Activated T-cell treated with anti-CD3 and anti-CD28 coated beads for 4 hours (primary cell): ENCODE results near the gene CACNG5.
"Not testable (repeated sequence)": the region's sequence is repeated elsewhere in the genome, so short reads cannot be mapped to it uniquely, and the experiment has no call there.

Experiments
- DNase-seq: peaks from one replicate; pipeline ENCODE4 v3.0.0-alpha.2; 2020

CACNG5 gene

DNA sequence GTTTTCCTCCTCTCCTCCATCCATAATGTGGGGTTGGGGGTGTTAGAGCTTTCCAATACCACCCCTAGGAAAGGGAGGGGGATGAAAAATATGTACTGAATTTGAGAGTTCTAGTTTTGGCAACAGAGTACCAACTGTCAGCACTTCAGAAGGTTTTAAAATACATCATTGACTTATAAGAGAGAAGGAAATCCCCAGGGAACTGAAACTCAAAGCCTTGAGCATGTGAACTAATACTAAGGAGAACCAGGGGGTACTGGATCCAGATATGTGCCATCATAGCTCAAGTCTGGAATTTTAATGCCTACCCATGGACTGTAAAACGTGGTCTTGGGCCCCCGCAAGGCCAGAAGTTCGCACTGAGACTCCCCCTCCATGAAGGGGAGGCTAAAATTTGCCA, 15.8 kb downstream of the CACNG5 start:
- DNase-seq = no peak

GRCh38 chr17:66855204-66855603, 20.3 kb downstream of the CACNG5 start:
- DNase-seq = no peak

DNA sequence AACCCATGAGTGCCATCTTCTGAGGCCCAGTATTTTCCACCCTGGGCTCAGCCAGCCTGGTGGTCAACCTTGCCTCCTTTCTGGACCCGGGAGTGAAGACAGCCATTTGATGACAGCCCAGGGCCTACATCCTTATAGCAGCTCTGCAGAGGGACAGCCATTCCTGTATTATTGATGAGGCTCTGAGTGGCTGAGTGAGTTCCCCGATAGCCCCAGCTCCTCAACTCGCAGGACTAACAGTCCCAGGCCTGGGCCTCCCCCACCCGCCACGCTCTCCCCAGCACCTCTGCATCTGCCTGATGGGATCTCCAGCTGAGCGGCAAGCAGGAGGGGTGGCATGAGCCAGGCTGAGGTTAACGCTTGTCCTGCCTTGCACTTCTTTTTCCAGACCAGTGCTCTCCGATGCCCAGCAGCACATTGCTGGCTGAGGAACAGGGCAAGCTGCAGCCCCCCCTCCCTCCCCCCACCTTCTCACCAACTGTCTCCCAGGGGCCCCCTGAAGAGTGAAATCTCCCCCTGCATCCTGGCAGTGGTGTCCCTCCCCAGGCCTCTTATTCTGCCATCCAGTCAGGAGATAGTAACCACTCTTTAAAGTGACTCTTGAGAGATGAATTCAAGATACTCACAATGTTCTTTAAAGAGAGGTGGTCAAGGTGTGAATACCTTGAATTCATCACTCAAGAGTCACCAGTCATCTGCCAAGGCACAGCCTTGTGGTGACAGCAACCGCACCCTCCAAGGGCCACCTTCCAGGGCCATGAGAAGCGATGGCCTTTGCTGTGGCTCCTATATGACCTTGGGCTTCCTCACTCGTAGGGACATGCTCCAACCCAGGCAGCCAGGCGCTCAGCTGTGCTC, 23.5 kb downstream of the CACNG5 start:
- DNase-seq = no peak

DNA sequence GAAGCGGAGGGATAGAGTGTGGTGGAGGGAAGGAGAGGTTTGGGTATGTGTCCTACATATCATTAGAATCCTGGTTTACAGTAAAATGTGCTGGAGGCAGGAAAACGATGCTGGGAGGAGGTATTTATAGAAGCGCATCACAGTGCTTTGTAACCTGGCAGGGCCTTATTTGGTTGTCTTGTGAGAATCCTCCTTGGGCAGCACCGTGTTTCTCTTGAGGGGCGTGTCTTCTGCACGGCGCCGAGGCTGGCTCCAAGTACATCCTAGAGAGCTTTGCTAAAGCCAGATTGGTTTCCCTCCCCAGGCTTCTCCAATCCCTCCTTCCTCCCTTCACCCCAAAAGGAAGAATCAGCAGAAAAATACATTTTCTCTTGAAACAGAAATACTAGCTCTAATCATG, 24.4 kb downstream of the CACNG5 start:
- no peak for DNase-seq

GRCh38 chr17:66860204-66860603, 25.3 kb downstream of the CACNG5 start:
- DNase-seq = no peak

DNA sequence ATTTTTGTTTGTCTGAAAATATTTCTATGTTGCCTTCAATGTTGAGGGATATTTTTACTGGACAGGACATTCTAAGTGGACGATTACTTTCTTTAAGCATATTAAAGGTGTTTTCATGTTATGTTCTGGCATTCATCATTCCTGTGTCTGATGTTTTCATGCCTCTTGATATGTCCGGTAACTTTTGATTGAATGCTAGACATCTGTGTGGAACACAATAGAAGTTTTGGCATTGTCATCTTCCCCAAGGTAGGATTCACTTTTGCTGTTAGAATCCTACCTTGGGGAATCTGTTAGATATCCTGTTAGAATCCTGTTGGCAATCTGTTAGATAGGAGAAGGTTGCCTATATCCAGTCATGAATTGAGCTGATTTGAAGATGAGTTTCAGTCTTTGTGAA, 28.9 kb downstream of the CACNG5 start:
- no peak for DNase-seq

DNA sequence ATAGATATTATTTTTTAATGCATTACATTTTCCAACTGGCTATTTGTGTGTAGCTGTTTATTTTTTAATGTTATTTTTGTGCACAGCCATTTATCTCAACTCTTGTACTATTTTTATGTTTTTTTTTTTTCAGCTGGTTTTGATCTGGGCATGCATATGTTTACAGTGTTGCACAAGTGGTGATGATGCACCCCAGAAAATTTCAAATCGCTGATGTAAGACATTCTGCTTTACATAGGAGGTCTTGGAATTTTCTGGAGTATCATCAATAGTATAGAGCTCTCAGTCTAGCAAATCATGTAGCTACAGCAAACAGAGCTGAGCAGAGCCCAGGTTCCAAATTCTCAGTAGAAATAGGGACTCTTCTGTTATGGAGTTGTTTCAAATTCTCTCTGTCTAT, 30.2 kb downstream of the CACNG5 start:
- no peak for DNase-seq

DNA sequence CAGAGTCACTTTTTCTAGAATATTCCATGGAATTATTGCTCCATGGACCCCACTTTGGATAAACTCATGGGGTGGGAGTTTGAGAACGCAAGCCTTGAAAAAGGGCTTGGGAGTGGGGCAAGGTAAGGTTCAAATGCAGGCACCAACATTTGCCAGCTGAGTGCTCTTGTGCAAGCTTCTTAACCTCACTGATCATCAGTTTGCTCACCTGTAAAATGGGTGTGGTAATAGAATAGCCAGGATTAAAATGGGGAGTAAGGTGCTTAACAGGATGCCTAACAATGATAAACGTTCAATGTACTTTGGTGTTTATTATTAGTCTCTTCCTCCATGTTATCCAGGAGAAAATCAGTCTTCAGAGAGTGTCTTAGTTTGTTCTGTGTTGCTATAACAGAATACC, 39.0 kb downstream of the CACNG5 start:
- DNase-seq = no peak

- no peak for DNase-seq
Observed at GRCh38 chr17:66884931-66885330, 50.0 kb downstream of the CACNG5 start.

DNA sequence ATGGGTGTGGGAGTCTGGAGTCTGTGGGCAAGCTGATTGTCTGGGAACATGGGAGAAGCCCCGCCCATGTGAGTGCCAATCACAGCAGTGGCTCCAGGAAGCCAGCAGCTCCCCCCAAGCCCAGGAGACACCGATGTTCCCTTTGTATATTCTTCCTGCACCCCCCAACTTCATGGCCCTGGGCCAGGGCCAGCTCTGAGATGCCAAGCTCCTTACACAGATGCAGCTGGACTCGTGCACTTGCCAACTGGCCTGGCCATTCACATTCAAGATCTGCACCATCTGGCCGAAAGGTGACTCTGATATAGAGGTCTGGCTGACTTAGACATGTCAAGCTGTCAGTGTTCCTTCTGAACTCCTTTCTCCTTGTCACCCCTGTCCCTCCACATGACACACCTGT, 50.5 kb downstream of the CACNG5 start:
- no peak for DNase-seq

DNA sequence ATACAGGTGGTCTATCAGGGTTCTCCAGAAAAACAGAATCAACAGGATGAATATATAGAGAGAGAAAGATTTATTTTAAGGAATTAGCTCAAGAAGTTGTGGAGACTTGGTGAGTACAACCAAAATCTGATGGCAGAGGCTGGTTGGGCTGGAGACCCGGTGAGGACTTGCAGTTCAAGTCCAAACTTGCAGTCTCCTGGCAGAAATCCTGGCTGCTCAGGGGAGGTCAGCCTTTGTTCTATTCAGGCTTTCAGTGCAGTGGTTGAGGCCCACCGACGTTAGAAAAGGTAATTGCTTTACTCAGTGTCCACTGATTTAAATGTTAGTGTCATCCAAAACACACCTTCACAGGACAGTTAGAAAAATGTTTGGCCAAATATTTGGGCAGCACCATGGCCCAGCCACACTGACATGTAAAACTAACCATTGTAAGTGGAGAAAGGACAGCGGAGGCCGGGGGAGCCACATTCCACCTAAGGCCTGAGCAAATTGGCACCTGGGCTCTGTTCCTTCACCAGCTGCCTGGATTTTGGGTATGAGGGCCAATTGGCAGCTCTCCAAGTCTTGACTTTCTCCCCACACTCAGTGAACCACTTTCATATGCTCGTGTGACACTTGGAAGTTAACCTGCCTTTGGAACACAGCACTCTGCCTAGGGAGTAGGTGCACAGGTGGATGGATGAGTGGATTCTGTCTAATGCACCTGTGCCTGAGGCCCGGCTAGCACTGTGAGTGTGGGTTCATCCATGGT, 54.7 kb downstream of the CACNG5 start:
- DNase-seq = no peak

GRCh38 chr17:66892246-66892645, 57.3 kb downstream of the CACNG5 start:
- DNase-seq = no peak

DNA sequence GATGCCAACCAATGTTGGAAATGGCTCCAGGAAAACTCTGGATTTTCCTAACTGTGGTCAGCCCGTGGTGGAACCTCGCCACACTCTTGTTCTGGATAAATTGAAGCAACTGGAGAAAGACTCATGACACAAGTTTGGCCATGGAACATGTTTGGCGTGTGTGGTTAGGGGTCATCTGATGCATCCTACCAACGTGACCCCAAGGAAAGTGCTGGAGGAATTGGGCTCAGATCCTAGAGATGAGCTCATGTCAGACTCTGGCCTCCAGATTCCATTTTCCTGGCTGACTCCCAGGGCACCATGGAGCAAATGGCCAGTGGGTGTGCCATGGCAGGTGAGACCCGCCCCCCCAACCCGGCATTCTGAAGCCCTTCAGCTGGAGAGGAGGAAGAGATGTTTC, 58.5 kb downstream of the CACNG5 start:
- no peak for DNase-seq

- no peak for DNase-seq
Observed at GRCh38 chr17:66893863-66894262, 58.9 kb downstream of the CACNG5 start.

- no peak for DNase-seq
Observed at GRCh38 chr17:66897141-66897540, 62.2 kb downstream of the CACNG5 start.

- no peak for DNase-seq
Observed at GRCh38 chr17:66898536-66898935, 63.6 kb downstream of the CACNG5 start.

GRCh38 chr17:66900126-66901010, 65.5 kb downstream of the CACNG5 start:
- no peak for DNase-seq

DNA sequence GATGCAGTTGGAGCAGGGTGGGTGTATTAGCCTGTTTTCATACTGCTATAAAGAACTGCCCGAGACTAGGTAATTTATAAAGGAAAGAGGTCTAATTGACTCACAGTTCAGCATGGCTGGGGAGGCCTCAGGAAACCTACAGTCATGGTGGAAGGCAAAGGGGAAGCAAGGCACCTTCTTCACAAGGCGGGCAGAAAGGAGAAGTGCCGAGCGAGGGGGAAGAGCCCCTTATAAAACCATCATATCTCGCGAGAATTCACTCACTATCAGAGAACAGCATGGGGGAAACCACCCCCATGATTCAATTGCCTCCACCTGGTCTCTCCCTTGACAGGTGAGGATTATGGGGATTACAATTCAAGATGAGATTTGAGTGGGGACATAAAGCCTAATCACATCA, 68.4 kb downstream of the CACNG5 start:
- not testable (repeated sequence) for DNase-seq

DNA sequence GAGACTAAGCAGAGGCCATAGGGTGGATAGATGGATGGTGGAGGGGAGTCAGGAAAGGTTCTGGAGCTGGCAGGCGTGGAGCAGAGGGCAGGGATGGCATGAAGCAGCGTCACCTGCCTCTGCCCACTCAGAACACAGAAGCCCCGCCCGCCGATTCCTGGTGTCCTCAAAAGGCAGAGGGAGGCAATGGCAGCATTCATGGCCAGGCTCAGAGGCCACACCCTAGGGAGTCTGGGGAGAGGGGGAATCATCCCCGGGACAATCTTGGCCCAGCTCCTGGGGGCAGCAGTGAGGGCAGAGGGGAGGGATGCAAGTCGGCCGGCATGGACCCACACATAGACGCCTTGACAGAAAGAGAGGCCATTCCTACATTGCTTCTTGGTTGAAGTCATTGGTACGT, 68.9 kb downstream of the CACNG5 start:
- DNase-seq = no peak

DNA sequence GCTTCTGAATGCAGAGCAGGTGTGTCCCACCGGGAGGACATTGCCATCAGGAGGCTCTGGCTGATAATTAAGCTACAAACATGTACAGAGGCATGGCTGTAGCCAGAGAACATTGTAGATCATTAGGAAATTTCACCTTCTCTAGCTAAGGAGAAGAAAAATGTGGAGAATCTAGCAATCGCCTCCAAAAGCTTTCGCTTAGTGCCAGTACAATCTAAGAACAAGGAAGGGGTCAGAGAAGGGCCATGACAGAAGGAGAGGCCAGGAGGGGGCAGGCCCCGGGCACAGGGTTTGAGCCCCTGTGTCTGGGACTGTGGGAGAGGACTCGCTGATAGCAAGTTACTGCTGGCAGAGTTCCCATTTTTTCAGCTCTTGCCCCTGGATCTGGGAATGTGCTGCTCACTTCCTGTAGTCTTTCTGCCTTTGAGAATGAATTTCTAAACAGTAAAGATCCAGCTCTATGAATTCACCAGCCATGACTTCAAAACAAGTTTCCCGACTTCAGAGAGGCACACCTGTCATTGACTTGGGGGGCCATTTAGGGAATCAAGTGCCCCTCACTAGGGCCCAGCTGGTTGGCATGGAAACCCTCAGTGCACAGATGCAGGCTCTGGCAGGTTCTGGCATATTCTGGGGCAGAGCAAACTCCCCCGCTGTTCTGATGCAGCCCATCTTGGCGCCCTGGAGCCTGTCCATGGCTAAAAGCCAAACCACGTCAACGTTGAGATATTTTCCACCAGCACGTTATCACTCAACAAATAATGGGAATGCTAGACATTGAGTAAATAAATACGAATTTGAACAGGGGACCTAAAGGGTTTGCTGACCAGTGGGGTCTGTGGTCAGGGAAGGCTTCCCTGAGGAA, 70.1 kb downstream of the CACNG5 start:
- no peak for DNase-seq

GRCh38 chr17:66906321-66907278, 71.7 kb downstream of the CACNG5 start:
- peak; percentile 55 for DNase-seq
